ENCODE measurements around the gene UBALD2.

GRCh38 chr17:76248013-76248782, 16.9 kb upstream of the UBALD2 start:
- TF ChIP-seq CTCF (IDR thresholded peaks at IDR 0.05) (no peak), POLR2A (IDR thresholded peaks at IDR 0.05) (no peak)

Data from vagina (tissue), 2 donors.